B cell (primary cell): ENCODE data around the gene IL4R. TPM values are rescaled to one million over a fixed set of nuclear protein-coding genes. Genes with fewer than 3 reads are reported as not detected.
A peak's percentile ranks its signal among the peaks of the same experiment; 100 is the strongest.

Experiments used
- ATAC-seq: fragments of 200-7000 bp; cut with Tn5 transposase; one replicate; pipeline ENCODE4 v1.10.0; 2021; ENCODE audit warnings: low read depth, mild to moderate bottlenecking, moderate number of reproducible peaks, moderate library complexity
- CTCF ChIA-PET: fragments of 350-600 bp; sonication (Branson Sonifier 250); formaldehyde crosslinking; loops from one replicate; lab custom pipeline; 2021; ENCODE audit warnings: antibody characterized with exemption, inconsistent platforms; lab: Charles Lee
- POLR2A ChIA-PET: fragments of 350-600 bp; sonication (Branson Sonifier 250); formaldehyde crosslinking; loops from one replicate; lab custom pipeline; 2021; ENCODE audit warnings: antibody characterized with exemption; lab: Charles Lee
- DNase-seq: peaks from one replicate; pipeline ENCODE4 v3.0.0; 2013
- H2AFZ ChIP-seq: 2 replicates; pipeline ENCODE4 v1.6.1; 2012; ENCODE audit warnings: mild to moderate bottlenecking, low read depth, low read length; ENCODE audit not compliant: insufficient read depth, poor library complexity, severe bottlenecking
- H3K27ac ChIP-seq, 2 donors: 1 replicate in 1 of 2; 2 replicates in 1 of 2; pipeline ENCODE4 v1.5.1; 2012 to 2013; ENCODE audit warnings: low read length in 2 of 2, mild to moderate bottlenecking in 2 of 2, moderate library complexity in 1 of 2
- H3K27me3 ChIP-seq, 4 experiments: fragments of 200-600 bp in 1 of 4; sonication (generic) in 1 of 4; replicated peaks in 1 of 4; 1 replicate in 2 of 4; 2 replicates in 2 of 4; pipeline versions ENCODE4 v1.6.1 to v1.7.0; 2013 to 2016; ENCODE audit warnings: low read length in 3 of 4, mild to moderate bottlenecking in 2 of 4, mixed read lengths in 1 of 4, moderate library complexity in 1 of 4; ENCODE audit not compliant: insufficient read depth in 4 of 4, control insufficient read depth in 3 of 4; ENCODE audit errors: control extremely low read depth in 1 of 4
- H3K36me3 ChIP-seq, 2 experiments: replicated peaks in 1 of 2; 1 replicate in 1 of 2; 2 replicates in 1 of 2; pipeline versions ENCODE4 v1.6.1 to v1.7.1; 2013; ENCODE audit warnings: low read length in 1 of 2; ENCODE audit not compliant: insufficient read depth in 2 of 2, control insufficient read depth in 1 of 2; ENCODE audit errors: control extremely low read depth in 1 of 2, extremely low read depth in 1 of 2
- H3K4me1 ChIP-seq, 2 donors: fragments of 200-600 bp in 1 of 2; sonication (generic) in 1 of 2; 1 replicate in 1 of 2; 2 replicates in 1 of 2; pipeline versions ENCODE4 v1.5.1 to v1.6.1; 2013 to 2017; ENCODE audit warnings: low read length in 2 of 2; ENCODE audit not compliant: control insufficient read depth in 2 of 2, insufficient read depth in 2 of 2
- H3K4me2 ChIP-seq: replicated peaks from 2 replicates; pipeline ENCODE3; 2012; ENCODE audit warnings: mild to moderate bottlenecking, low read depth, low read length; ENCODE audit not compliant: poor library complexity, severe bottlenecking
- H3K4me3 ChIP-seq, 5 experiments: fragments of 200-600 bp in 1 of 5; sonication (generic) in 1 of 5; 1 replicate in 3 of 5; 2 replicates in 2 of 5; pipeline versions ENCODE4 v1.5.1 to v1.7.0; 2011 to 2016; ENCODE audit warnings: low read length in 4 of 5, mild to moderate bottlenecking in 4 of 5, low read depth in 2 of 5, control low read depth in 1 of 5, moderate library complexity in 1 of 5; ENCODE audit not compliant: insufficient read depth in 1 of 5; ENCODE audit errors: control extremely low read depth in 1 of 5, extremely low read depth in 1 of 5
- H3K79me2 ChIP-seq: fragments of 200-600 bp; sonication (generic); one replicate; pipeline ENCODE4 v1.6.0; 2016; ENCODE audit warnings: low read length; ENCODE audit not compliant: control insufficient read depth, insufficient read depth
- H3K9ac ChIP-seq: fragments of 200-600 bp; sonication (generic); 2 replicates; pipeline ENCODE4 v1.6.1; 2017; ENCODE audit warnings: mild to moderate bottlenecking, low read length, moderate library complexity
- H3K9me3 ChIP-seq, 3 donors: one replicate each; pipeline versions ENCODE4 v1.6.1 to v1.7.1; 2013; ENCODE audit warnings: low read length in 2 of 3; ENCODE audit not compliant: control insufficient read depth in 2 of 3, insufficient read depth in 1 of 3; ENCODE audit errors: control extremely low read depth in 1 of 3
- H4K20me1 ChIP-seq: 2 replicates; pipeline ENCODE4 v1.6.0; 2012; ENCODE audit warnings: mild to moderate bottlenecking, low read length; ENCODE audit not compliant: insufficient read depth, control insufficient read depth, poor library complexity, severe bottlenecking
- H3K27ac Mint-ChIP-seq: one replicate; pipeline ENCODE4 v1.8.0; 2021; ENCODE audit warnings: mixed read lengths
- H3K27me3 Mint-ChIP-seq: one replicate; pipeline ENCODE4 v1.8.0; 2021; ENCODE audit warnings: mixed read lengths
- H3K4me1 Mint-ChIP-seq: one replicate; pipeline ENCODE4 v1.8.0; 2021; ENCODE audit warnings: mixed read lengths
- H3K4me3 Mint-ChIP-seq: one replicate; pipeline ENCODE4 v1.8.0; 2021; ENCODE audit warnings: mixed read lengths
- H3K9me3 Mint-ChIP-seq: one replicate; pipeline ENCODE4 v1.8.0; 2022; ENCODE audit warnings: mixed read lengths; ENCODE audit not compliant: insufficient read depth
- CTCF ChIP-seq: fragments of 200-600 bp; IDR thresholded peaks from one replicate; pipeline ENCODE4 v1.8.0; 2022; ENCODE audit warnings: antibody characterized with exemption, mild to moderate bottlenecking
- EZH2 ChIP-seq: IDR thresholded peaks from 2 replicates; pipeline ENCODE4 v1.6.1; 2012; ENCODE audit warnings: borderline replicate concordance, low read depth, mild to moderate bottlenecking, moderate library complexity, low read length; ENCODE audit not compliant: insufficient read depth, poor library complexity, severe bottlenecking
- WGBS: methylation state at CpG from one replicate; pipeline ENCODE4 v1.1.5; 2013; ENCODE audit warnings: missing lambda C conversion rate; ENCODE audit not compliant: insufficient coverage; 5-methylcytosine and 5-hydroxymethylcytosine counted together
- intact Hi-C: fragments of 100-400 bp; cut with micrococcal nuclease; formaldehyde crosslinking; loops from one replicate; pipeline ENCODE4 v1.10.0; 2022
- polyA plus RNA-seq: library from polyadenylated mRNA; depleted of rRNA; stranded (reverse); fragments of >200 nt; gene quantifications from 2 replicates; pipeline ENCODE4 v1.2.3, GENCODE V29; 2012
- total RNA-seq, 2 donors: library from RNA; stranded (reverse); fragments of 120-200 nt in 1 of 2; gene quantifications; 1 replicate in 1 of 2; 2 replicates in 1 of 2; pipeline versions ENCODE4 v1.2.3 to v1.2.4, GENCODE V29; 2013 to 2022

The IL4R gene
- total and polyA plus RNA-seq, 2 donors (not counting 1 experiment from before 2014, with no cell fraction given), result 311 to 966 TPM

GRCh38 chr16:27330542-27330941, 16.8 kb downstream of the IL4R start:
- WGBS, result 69% methylated on average over 1 of the region's 5 CpGs
- CTCF ChIA-PET, result interaction anchor here (1.2 to 1.8 kb wide), 3 partner anchors 16 to 96 kb away, joined by 3 to 5 read pairs (median 5); no protein-coding TSS in a partner anchor

GRCh38 chr16:27332105-27332504, 18.3 kb downstream of the IL4R start:
- Histone ChIP-seq H3K4me3 (no peak overlapping the region), H3K4me2 (no peak overlapping the region), H3K27me3 (no peaks in the 10 kb centered on the region), H3K4me1 (peaks cover 34 to 43% of the 10 kb centered on the region in 2 donors), H3K36me3 (peaks cover 12 to 83% of the 10 kb centered on the region in 2 experiments), H2AFZ (no peak overlapping the region), H3K9ac (no peak overlapping the region), H4K20me1 (peaks cover 95% of the 10 kb centered on the region), H3K79me2 (peaks cover 98% of the 10 kb centered on the region), H3K27ac (peak overlapping the region in 1 of 2 donors; percentile 63), H3K9me3 (peaks cover 0 to 7% (median 0%) of the 10 kb centered on the region in 3 donors)
- no peaks in the 10 kb centered on the region for H3K9me3 Mint-ChIP-seq
- ChIA-PET CTCF (no interaction called here), POLR2A (no interaction called here)
- no peaks in the 10 kb centered on the region for H3K27me3 Mint-ChIP-seq
- H3K4me3 Mint-ChIP-seq, result no peak overlapping the region
- H3K4me1 Mint-ChIP-seq, result peaks cover 53% of the 10 kb centered on the region
- DNase-seq, result no peak
- 43% methylated on average over 2 of the region's 6 CpGs for WGBS
- TF ChIP-seq CTCF (no peak), EZH2 (no peak)
- peak overlapping the region; percentile 56 for H3K27ac Mint-ChIP-seq
- intact Hi-C loops, result no loop called here
- ATAC-seq, result no peak

More at GRCh38 chr16:27330542-27330941, 16.8 kb downstream of the IL4R start:
- H3K4me3 ChIP-seq, result no peak overlapping the region
- H3K27me3 Mint-ChIP-seq, result no peaks in the 10 kb centered on the region
- intact Hi-C loops, result no loop called here
- H3K27me3 ChIP-seq, result no peaks in the 10 kb centered on the region
- no peak overlapping the region for H2AFZ ChIP-seq
- no peak overlapping the region for H3K9ac ChIP-seq
- ATAC-seq (no peak), DNase-seq (no peak)
- H3K4me3 Mint-ChIP-seq, result no peak overlapping the region
- no peak overlapping the region for H3K4me2 ChIP-seq
- H3K9me3 Mint-ChIP-seq, result no peaks in the 10 kb centered on the region
- H3K4me1 ChIP-seq, result peaks cover 42 to 51% of the 10 kb centered on the region in 2 donors
- H4K20me1 ChIP-seq, result peaks cover 95% of the 10 kb centered on the region
- H3K27ac Mint-ChIP-seq, result peak overlapping the region; percentile 80
- peaks cover 0 to 12% (median 0%) of the 10 kb centered on the region in 3 donors for H3K9me3 ChIP-seq
- H3K36me3 ChIP-seq, result peaks cover 12 to 85% of the 10 kb centered on the region in 2 experiments
- peaks cover 98% of the 10 kb centered on the region for H3K79me2 ChIP-seq
- POLR2A ChIA-PET, result no interaction called here
- no peak for TF ChIP-seq EZH2
- no peak for TF ChIP-seq CTCF
- H3K4me1 Mint-ChIP-seq, result peaks cover 60% of the 10 kb centered on the region
- peak overlapping the region in 1 of 2 donors; percentile 71 for H3K27ac ChIP-seq
